PC-3 (cell line): Measurements from ENCODE around the gene NXPH4.

ENCODE experiments used
- CTCF ChIP-seq: fragments of 300-600 bp; sonication (generic); conservative IDR thresholded peaks from 2 replicates; pipeline ENCODE4 v1.5.1; 2017; ENCODE audit warnings: antibody characterized with exemption, low read depth, mild to moderate bottlenecking, low read length
- EZH2 ChIP-seq: fragments of 300-600 bp; sonication (generic); IDR thresholded peaks from one replicate; pipeline ENCODE4 v1.6.1; 2017; ENCODE audit warnings: antibody characterized with exemption, mild to moderate bottlenecking, low read length; ENCODE audit not compliant: unreplicated experiment
- EZH2phosphoT487 ChIP-seq: fragments of 300-600 bp; sonication (generic); IDR thresholded peaks from 2 replicates; pipeline ENCODE4 v1.6.1; 2018; ENCODE audit warnings: mild to moderate bottlenecking, antibody characterized with exemption, low read length, borderline replicate concordance

GRCh38 chr12:57175428-57176138 lies 41.0 kb upstream of the NXPH4 start:
- TF ChIP-seq CTCF = peak; percentile 91
- no peak for TF ChIP-seq EZH2phosphoT487
- TF ChIP-seq EZH2 = no peak
